HG02840 (cell line): ENCODE data around the gene ITPR1.
A peak's percentile ranks its signal among the peaks of the same experiment; 100 is the strongest.

ENCODE experiments used
- ATAC-seq: cut with Tn5 transposase; IDR thresholded peaks from one replicate; pipeline ENCODE4 v1.9.1; 2021; ENCODE audit warnings: mild to moderate bottlenecking, moderate library complexity, moderate number of reproducible peaks; ENCODE audit not compliant: unreplicated experiment, low FRiP score

ITPR1 gene

DNA sequence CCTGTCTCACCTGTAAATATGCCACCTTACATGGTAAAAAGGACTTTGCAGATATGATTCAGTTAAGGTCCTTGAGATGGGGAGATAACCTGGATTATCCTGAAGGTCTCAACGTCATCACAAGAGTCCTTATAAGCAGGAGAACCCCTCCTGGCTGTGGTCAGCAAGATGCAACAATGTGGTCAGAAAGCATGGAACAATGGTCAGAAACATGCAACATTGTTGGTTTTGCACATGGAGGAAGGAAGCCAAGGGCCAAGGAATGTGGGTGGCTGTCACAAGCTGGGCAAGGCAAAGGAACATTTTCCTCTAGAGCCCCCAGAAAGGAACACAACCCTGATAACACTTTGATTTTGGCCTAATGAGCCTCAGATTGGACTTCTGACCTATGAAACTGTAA is 16.7 kb upstream of the ITPR1 start:
- ATAC-seq: no peak

DNA sequence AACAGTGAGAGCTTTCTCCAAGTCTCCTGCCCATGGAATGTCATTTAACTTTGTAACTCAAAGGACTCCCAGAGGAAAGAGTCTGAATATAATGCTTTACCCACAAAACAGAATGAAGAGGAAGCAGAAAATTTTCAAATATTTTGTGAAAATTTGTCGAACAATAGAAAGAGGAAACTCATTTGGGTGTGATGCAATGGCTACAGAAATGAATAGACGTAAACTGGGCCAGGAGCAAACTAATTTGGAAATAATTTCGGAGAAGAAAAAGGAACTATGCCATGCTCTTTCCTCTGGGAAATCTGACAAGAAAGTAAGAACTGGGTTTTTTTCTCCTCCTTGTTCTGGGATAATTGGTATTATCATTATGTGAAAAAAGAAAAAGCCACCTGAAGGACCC is 14.9 kb upstream of the ITPR1 start:
- no peak for ATAC-seq

DNA sequence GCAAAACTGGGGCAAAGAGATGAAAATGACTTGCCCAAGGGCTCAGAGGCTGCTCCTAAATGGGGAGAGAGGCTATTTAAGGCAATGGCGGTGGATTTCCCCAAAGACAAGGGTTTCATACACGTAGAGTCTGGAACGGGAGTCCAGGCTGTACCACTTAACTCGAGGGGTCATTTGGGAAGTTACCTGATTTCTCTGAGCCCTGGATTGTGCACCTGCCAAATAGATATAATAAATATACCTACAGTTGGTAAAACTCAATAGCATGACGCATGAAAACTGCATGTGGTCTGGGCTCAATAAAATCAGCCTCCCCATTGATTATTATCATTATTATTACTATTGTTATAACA is 1.3 kb upstream of the ITPR1 start:
- no peak for ATAC-seq

DNA sequence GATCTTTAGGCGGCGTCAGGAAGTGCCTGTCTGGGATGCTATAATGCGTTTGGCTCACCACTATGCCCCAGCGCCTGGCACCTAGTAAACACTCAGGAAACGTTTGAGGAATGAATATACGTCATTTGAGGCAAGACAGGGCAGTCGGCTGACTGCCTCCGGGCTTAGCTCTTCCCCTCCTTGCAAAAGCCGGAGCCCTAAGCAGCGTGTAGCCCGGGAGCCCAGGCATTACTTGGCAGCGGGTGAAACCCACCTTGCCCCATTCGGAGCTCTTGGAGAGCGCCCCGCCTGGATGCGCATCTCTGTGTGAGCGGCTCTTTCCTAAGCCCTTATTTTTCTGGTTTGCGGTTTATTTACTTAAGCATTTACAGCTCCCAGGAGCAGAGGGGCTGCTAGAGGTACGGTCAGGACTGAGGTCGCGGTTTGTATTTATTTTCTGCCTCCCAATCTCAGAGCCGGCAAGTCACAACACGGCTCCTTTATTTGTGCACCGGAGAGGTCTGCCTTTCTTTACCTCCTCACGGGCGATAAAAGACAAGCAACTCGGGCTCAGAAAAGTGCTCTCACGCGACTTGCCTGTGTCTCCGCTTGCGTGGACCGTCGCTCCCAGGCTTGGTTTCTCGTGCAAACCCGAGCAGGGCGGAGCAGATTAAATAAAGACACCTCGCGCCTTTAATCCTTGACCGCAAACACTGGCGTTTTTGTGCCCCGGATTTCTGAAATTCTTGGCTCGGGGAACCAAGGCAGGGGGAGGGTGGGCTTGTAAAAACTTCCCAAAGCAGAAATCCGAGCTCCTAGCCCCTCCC is 737 bp upstream of the ITPR1 start:
- ATAC-seq: no peak

DNA sequence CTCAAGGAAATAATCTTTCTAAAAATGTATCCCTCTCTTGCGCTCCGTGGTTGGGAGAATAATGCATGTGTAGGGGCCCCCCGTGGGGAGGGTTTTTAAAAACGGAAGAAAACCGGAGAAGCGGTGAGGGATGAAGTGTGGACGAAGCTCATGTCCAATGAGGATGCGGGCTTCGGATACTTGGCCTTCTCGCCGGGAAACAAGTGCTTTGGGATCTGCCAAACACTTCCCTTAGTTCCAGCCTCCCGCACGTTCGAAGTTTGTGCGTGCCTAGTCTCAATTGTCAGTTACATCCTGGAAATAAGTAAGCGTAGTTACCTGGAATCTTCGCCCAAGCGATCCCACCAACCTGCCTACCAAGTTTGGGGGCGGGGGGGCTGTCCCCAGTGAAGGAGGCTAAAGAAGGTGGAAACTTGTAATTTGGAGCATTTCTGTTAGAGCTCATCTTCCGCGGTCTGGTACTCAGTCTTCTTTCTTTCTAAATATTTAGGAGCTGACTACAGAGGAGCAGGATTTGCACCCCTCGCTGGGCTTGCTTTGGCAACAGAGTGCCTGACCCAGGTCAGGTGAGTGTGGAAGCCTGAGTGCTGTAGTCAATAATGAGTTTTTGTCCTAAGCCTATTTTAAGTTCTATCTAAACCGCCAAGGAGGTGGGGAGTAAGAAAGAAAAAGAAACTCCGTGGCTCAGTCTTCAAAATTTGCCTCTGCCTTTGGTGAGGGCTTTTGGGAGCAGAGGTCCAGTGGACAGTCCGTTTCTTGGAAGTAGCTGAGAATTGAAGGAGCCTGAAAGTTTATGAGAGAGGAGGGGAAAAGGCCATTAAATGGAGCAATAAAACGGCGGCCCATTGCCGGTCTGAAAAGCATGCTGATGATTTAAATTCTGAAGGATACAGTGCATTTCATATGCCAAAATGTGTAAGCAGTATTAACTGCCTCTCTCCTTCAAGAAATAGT is 1.1 kb downstream of the ITPR1 start:
- no peak for ATAC-seq

DNA sequence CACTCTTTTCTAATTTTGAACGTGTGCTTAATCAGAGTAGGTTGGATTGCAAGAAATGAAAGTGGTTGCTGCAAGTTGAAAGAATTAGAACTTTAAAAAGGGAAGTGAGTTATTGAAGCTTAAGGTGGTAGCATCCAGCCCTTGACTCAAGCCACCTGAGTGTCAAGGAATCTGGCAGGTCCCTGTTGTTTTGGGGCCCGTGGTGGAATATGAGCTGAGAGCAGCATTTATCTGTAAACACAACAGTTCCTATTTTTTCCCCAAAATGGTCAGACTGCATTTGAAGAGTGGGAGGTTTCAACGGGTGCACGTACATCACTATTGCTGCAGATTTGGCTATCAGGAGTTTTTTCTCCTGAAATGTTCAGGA is 1.7 kb downstream of the ITPR1 start:
- no peak for ATAC-seq

DNA sequence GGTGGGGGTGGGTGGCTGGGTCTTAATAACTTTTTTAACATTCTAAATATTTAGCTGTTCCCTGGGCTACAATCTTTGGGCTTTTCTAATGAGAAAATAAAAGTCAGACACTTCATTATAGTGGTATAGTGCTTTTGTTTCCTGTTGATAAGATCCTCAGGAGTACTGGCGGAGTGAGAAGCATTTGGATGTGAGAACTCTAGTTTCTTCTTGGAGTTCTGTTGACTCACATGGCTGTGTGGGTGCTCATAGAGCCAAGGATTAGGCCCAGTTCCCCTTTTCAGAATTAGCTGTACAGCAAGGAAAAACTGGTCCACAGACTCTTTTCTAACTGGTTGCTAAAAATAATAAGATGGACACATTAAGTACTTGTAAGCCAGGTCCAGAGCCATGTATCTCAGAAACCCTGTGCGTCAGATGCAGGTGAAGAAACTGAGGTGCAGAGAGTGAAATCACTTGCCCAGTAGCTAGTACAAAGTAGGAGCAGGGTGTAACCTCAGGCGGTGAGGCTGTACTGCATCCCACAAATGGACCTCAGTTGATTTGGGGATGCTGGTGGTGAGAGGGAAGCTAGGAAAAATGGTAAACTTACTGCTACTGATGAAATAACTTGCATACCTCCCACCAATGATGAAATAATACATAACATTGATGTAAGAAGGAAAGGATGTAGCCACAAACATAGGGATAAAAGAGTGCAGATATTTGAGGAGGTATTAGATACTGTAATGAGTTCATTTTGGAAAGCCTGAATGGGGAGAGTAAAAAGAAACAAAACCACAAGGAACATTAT is 2.3 kb downstream of the ITPR1 start:
- no peak for ATAC-seq

DNA sequence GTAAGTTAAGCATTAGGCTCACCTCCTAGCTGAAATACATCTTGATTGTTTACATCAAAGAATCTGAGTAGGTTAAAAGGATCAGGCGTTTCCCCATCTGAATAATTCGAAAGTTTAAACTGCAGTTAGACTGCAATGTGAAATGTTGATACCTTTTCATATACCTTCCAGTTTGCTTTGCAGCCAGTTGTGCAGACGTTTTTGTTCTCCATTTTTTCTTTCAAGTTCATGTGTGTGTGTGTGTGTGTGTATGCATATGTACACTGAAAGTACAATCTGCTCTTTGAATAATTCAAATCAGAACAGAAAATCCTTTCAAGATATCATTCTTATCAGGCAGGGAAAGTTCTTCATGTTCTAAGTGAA is 2.9 kb downstream of the ITPR1 start:
- ATAC-seq: no peak

DNA sequence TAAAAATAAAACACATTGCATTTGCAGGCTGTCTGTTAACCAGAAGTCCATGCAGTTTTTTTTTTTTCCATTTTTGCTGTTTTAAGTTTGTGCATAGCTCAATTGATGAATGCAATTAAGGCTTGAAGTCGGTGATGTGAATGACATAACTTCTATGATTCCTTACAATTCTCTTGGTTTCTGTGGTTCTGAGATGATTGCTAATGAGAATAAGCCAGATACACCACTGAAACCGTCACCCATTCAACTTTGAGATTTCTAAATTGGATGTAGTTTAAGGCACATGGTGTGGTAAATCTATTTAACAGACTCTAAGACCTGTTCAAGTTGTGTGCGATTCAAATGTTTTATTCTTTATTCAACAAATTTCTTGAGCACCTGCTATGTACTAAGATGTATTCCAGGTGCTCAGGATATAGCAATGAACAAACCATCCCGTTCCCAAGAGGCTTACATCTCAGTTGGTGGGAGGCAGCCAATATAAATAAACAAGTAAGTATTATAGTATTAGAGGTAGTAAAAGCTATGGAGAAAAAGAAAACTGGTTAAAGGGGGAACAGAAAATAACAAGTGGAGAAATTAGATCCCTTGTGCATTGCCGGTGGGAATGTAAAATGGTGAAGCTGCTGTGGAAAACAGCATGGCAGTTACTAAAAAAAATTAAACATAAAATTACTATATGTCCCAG is 4.0 kb downstream of the ITPR1 start:
- no peak for ATAC-seq

DNA sequence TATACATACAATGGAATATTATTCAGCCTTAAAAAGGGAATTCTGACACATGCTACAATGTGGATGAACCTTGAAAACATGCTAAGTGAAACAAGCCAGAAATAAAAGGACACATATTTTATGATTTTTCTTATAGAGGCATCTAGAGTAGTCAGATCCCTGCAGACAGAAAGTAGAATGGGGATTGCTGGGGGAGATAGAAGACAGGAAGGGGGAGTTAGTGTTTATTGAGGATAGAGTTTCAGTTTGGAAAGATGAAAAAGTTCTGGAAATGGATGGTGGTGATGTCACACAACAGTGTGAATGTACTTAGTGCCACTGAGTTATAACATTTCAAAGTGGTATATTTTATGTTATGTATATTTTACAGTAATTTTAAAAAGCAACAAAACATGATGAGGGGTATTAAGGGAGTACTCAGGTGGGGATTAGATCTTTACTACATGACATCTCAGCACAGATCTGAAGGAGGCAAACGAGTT is 4.7 kb downstream of the ITPR1 start:
- no peak for ATAC-seq

DNA sequence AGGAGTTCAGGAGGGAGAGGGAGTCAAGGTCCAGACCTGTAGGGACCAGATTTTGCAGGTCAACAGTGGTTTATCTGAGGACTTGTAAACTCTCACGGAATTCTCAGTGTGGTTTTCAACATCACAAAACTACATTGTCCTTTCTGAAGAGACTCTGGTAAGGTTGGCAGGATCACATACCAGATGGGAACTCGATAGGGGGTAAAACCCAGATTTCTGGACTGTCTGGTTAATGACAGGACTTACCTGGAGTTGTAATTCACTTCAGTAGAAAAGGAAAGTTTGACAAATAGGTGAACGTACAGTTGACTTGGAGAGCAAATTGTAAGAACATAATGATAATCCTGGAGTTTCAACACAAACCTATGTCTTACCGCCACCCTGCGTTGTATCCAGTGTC is 5.3 kb downstream of the ITPR1 start:
- no peak for ATAC-seq

DNA sequence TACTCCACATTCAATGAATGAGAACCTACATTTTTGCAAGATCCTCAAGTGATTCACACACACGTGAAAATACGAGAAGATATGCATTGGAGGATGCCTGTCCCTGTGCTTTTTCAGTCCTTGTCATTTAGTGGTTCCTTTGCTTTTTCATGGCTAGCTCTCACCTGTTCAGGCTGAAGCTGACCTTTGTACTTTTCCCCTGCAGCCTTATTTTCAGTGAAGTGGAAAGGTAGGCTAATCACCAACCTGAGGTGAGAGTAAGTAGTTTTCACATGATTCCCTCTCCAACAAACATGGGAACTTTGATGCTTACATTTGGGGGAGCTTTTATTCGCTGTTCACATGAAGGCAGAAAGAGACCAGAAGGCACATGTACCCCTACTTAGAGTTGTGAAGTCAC is 8.3 kb downstream of the ITPR1 start:
- ATAC-seq: no peak

DNA sequence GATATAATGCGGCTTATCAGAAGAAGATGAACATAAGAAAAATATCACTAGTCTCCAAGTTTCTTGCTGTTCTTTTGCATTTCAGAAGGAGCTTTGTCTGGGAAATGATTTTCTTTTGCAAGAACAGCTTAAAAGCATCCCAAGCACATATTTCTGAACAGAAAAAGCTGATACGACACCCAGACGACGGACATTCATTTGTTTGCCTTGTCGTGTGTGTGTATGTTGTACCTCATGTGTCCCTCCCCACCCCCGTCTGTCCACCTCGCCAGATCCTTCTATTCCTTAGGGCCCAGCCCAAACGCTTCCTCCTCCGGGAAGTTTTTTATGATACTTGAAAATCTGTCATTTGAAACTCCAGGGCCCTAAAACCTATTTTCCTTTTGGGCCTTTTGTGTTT is 8.8 kb downstream of the ITPR1 start:
- ATAC-seq: no peak

DNA sequence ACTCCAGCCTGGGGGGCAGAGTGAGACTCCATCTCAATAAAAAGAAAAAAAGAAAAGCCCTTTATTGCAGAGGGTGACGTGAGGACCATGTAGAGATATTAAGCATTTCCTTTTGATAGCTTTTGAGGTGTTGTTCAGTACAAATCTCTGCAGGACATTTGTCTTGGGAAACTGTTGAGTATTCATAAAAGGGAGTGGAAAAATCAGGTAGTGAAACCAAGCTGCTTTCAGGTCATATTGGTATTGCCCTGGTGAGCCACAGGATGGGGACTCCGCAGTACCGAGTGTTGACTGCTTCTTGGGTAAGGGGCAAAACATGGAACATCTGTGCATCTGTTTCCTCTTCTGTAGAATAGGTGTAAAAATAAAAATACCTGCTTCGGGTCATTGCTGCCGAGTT is 9.9 kb downstream of the ITPR1 start:
- peak; percentile 46 for ATAC-seq

DNA sequence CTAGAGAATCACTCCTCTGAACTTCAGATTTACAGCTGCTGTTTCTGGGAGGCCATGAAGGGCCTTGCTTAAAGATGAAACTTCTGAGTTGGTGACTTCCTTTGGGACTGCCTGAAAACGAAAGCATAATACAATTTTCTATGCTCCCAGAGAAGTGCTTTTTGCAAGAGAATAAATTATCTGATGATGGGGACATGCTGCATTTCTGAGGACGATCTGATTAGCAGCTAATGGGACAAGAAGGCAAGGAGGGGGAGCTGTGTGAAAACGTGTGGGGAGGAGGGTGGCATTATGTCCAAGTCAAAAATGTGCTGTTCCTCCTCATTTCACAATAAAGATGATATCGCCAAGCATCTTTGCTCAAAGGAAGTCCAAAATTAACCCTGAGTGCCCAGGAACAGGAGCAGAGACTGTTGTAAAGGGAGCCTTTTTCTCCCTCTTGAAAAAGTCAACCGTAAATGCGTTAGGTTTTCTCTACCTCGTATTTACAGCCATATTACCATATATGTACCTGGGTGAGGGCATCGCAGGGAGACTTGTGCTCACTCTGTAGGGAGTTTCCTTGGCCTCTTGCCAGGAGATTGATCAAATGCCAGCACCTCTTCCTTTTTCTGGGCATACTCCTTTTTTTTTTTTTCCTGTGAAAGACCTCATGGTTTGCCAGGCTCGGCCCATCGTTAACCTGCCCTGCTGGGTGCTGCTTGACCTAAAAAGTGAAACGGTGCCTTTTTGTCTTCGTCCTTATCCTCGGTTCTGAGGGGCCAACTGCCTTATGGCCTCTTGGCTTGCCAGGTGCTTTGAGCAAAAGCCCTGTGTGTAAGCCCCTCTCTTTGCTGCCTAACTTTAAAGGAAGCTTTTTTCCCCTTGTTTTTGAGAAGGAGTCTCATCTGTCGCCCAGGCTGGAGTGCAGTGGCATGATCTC is 11.5 kb downstream of the ITPR1 start:
- ATAC-seq: no peak

DNA sequence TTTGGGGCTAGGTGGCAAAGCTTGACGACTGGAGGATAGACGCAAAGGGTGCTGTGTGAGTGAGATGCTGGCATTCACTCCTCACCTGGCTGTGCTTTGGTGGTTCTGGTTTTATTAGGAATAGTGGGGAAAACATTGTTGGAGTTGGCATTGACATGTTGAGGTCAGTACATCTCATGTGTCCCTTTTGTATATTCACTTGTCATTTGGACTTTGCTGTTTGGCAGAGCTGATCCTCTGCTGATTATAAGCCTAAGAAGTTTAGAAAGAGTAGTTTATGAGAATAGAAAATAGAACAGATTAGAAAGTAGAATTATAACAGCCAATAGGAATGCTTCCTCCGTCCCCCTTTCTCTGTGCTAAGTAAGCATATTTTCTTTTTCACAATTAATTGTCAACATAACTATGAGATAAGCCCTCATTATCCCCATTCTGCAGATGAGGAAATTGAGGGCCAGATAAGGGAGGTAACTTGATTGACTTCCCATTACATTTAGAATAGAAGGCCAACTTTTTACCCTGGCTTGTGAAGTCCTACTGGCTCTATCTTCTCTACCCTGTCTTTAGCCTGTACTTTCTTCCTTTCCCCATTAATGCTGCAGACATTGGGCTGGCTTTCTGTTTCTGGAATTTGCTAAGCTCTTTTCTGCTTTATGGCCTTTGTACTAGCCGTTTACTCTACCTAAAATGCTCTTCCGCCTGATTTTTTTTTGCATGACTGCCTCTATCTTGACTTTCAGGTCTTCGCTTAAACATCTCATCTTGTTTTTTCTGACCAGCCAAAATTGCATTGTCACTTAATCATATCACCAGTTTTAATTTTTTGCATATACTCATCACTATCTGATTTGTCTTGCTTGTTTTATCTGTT is 12.8 kb downstream of the ITPR1 start:
- no peak for ATAC-seq

DNA sequence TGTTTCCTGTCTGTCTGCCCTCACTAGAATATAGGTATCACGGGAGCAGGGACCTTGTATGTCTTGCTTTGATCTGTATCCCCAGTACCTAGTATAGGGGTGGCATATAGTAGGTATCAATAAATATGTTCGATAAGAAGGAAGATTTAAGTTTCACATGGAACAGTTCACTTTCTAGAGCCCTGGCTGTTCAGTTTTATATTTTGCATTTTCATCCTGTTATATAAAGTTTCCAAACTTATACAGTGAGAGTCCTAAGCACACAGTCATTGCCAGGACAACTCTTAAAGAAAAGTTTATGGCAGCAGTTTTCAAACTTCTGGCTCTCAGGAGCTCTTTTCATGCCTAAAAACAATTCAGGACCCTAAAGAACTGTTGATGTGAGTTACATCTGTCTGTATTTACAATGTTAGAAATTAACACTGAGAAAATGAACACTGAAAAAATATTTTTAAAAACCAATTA is 13.4 kb downstream of the ITPR1 start:
- ATAC-seq: no peak

DNA sequence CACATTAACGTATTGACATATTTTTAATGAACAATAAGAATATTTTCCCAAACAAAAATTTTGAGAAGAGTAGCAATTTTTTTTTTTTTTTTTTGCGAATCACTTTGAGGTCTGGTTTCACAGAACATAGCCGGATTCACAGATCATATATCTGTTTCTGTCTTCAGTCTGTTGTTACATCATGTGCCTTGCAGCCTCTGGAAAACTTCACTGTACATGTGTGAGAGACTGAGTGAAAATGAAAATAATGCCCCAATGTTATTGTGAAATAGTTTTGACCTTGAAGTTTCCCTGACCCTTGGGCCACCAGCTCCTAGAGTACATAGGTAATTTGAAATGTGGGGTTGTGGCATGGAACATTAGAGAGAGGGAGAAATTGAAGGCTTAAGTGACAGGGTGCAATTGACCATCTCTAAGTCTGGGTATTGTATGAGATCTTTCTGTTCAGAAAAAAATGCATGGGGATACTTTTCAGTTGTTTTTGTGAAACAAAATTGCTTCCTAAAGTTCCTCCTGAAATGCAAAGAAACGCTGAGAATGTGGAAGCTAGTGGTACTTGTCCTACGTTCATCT is 14.0 kb downstream of the ITPR1 start:
- no peak for ATAC-seq
